Gastroesophageal sphincter (tissue), 3 donors: ENCODE measurements around the gene KCNH8.

Experiments
- EP300 ChIP-seq: sonication (generic); formaldehyde crosslinking; IDR thresholded peaks from one replicate; pipeline ENCODE4 v1.6.1; 2017; ENCODE audit warnings: antibody characterized with exemption, mild to moderate bottlenecking
- POLR2A ChIP-seq, 2 donors: fragments of 450-650 bp; IDR thresholded peaks; one replicate each; pipeline ENCODE4 v1.6.1; 2017; ENCODE audit warnings: antibody characterized with exemption in 2 of 2, mild to moderate bottlenecking in 2 of 2, moderate library complexity in 1 of 2
- POLR2AphosphoS5 ChIP-seq: sonication (generic); formaldehyde crosslinking; IDR thresholded peaks from one replicate; pipeline ENCODE4 v1.6.1; 2017; ENCODE audit warnings: antibody characterized with exemption
- TF ChIP-seq, protein P1 (sequence below), 4 experiments: fragments of 200-600 bp in 2 of 4; fragments of 450-650 bp in 2 of 4; sonication (generic) in 1 of 4; IDR thresholded peaks; one replicate each; pipeline ENCODE4 v1.5.1; 2017 to 2019; ENCODE audit warnings: antibody characterized with exemption in 4 of 4, mild to moderate bottlenecking in 2 of 4, moderate library complexity in 2 of 4

DNA sequence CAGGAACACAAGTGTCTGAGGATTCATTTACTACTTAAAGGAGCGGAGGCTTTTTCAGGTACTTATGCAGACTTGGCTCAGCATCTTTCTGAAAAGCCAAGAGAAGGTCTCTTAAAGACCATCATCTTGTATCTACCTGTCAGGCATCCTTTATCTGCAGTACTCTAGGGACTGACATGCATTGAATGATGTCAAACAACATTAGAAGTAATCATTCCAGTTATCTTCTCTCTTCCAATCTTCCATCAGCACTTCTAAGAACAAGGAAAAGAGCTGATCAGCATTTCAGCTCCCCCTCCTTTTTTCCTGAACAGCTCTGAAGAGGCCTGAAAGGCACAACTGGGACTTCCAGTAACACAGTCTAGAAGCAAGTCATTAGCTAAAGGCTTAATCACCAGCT lies 214.8 kb downstream of the KCNH8 start:
- TF ChIP-seq, protein P1, sequence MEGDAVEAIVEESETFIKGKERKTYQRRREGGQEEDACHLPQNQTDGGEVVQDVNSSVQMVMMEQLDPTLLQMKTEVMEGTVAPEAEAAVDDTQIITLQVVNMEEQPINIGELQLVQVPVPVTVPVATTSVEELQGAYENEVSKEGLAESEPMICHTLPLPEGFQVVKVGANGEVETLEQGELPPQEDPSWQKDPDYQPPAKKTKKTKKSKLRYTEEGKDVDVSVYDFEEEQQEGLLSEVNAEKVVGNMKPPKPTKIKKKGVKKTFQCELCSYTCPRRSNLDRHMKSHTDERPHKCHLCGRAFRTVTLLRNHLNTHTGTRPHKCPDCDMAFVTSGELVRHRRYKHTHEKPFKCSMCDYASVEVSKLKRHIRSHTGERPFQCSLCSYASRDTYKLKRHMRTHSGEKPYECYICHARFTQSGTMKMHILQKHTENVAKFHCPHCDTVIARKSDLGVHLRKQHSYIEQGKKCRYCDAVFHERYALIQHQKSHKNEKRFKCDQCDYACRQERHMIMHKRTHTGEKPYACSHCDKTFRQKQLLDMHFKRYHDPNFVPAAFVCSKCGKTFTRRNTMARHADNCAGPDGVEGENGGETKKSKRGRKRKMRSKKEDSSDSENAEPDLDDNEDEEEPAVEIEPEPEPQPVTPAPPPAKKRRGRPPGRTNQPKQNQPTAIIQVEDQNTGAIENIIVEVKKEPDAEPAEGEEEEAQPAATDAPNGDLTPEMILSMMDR (IDR thresholded peaks at IDR 0.05): no peak
- no peak for TF ChIP-seq POLR2A (IDR thresholded peaks at IDR 0.05)
- TF ChIP-seq EP300: no peak
- TF ChIP-seq POLR2AphosphoS5: no peak
